ENCODE data around the gene GRIFIN. TPM values are rescaled to one million over a fixed set of nuclear protein-coding genes. Genes with fewer than 3 reads are reported as not detected.
A peak's percentile ranks its signal among the peaks of the same experiment; 100 is the strongest.

The GRIFIN gene, protein sequence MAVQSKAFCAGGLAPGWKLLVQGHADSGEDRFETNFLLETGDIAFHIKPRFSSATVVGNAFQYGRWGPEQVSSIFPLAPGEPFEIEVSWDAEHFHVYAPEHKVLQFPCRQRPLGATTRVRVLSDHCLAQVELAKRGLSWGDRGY
- not detected for total RNA-seq

GRCh38 chr7:2476298-2476697 lies at the start of gene GRIFIN:
Gene GRIFIN (minus strand): TSS chr7:2476398. CDS start chr7:2476383, 15 bp downstream.
- Histone ChIP-seq H3K36me3 (no peaks in the 10 kb centered on the region), H3K27ac (no peak within 1 kb of the TSS), H3K9ac (ENCODE audit: low read depth in 2 of 2, low read length in 2 of 2) (no peak within 1 kb of the TSS), H3K4me1 (peaks cover 13% of the 10 kb centered on the region), H3K9me3 (no peaks in the 10 kb centered on the region), H3K27me3 (no peaks in the 10 kb centered on the region), H3K4me3 (no peak within 1 kb of the TSS)
- intact Hi-C loops (cut with DNase I): no loop called here
- no peak for DNase-seq
- TF ChIP-seq CTCF (IDR thresholded peaks at IDR 0.05): no peak

DNA sequence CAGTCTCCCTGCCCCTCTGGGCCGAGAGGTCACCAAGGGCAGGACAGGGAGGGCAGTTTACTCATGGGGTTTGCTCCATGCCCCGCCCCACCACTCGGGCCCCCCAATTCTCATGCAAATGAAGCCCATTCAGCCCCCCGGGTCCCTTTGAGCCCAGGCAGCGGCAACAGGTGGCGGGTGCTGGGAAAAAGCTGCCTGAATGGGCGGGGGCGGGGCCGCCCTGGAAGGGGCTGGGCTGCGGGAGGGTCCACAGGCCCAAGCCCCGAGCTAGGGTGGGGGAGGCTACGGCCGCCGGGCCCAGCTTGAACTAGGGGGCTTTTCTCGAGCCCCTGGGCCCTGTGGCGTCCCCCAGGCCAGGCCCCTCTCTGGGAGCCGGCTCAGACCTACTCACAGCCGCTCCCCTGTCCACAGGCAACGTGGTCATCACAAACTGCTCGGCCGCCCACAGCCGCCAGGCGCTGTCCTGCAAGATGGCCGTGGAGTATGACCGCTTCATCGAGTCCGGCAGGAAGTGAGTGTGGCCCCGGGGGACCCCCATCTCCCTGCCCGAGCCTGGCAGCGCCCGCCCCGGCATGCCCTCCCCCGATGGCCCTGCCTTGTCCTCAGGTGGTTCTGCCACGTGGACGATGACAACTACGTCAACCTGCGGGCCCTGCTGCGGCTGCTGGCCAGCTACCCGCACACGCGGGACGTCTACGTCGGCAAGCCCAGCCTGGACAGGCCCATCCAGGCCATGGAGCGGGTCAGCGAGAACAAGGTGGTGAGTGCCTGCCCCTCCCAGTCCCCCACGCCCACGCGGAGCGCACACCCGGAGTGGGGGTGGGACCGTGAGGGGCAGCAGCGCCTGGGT lies 48.8 kb upstream of the GRIFIN start:
- Histone ChIP-seq H3K9me3 (no peaks in the 10 kb centered on the region), H3K9ac (ENCODE audit: low read depth in 2 of 2, low read length in 2 of 2) (peak overlapping the region; percentile 76 to 77), H3K4me1 (peaks cover 56% of the 10 kb centered on the region), H3K27me3 (no peaks in the 10 kb centered on the region), H3K36me3 (no peaks in the 10 kb centered on the region), H3K27ac (peak overlapping the region; percentile 59), H3K4me3 (no peak overlapping the region)
- intact Hi-C loops (cut with DNase I): no loop called here
- DNase-seq: no peak
- TF ChIP-seq CTCF (IDR thresholded peaks at IDR 0.05): no peak

- Histone ChIP-seq H3K9ac (ENCODE audit: low read depth in 2 of 2, low read length in 2 of 2) (peak overlapping the region; percentile 89 to 98), H3K27ac (peak overlapping the region; percentile 82), H3K27me3 (no peaks in the 10 kb centered on the region), H3K36me3 (no peaks in the 10 kb centered on the region), H3K4me3 (peak overlapping the region; percentile 53), H3K9me3 (no peaks in the 10 kb centered on the region), H3K4me1 (peaks cover 48% of the 10 kb centered on the region)
- intact Hi-C loops (cut with DNase I): no loop called here
- peak; percentile 97 for DNase-seq
- no peak for TF ChIP-seq CTCF (IDR thresholded peaks at IDR 0.05)
Observed at GRCh38 chr7:2523941-2524807, 48.0 kb upstream of the GRIFIN start.

DNA sequence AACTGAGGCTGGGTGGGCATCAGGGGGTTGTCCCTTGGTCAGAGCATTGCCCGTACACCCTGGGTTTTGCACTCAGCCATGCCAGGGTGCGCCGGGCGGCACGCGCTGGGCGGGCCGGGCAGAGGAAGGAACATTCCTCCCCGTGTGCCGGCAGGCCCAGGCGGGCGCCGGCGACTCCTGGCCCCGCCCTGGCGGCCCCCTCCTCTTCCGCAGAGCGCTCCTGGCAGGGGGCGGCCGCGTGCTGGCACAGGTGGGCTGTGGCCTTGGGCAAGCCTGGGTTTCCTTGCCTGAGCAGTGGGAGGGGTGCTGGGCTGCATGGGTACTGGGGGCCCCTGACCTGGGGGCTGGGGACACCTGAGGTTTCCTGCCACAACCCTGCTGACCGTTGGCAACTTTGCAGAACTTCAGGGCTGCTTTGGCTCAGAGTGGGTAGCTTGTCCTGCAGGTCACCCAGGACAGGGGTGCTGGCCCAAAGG lies 47.3 kb upstream of the GRIFIN start:
- no peak for TF ChIP-seq CTCF (IDR thresholded peaks at IDR 0.05)
- Histone ChIP-seq H3K27me3 (no peaks in the 10 kb centered on the region), H3K9me3 (no peaks in the 10 kb centered on the region), H3K9ac (ENCODE audit: low read depth in 2 of 2, low read length in 2 of 2) (peak overlapping the region; percentile 89 to 98), H3K36me3 (no peaks in the 10 kb centered on the region), H3K4me3 (peak overlapping the region; percentile 53), H3K27ac (peak overlapping the region; percentile 82), H3K4me1 (peaks cover 48% of the 10 kb centered on the region)
- intact Hi-C loops (cut with DNase I): no loop called here
- peak; percentile 70 for DNase-seq

GRCh38 chr7:2522780-2523433 lies 46.7 kb upstream of the GRIFIN start:
- Histone ChIP-seq H3K9me3 (no peaks in the 10 kb centered on the region), H3K4me1 (peaks cover 46% of the 10 kb centered on the region), H3K4me3 (peak overlapping the region; percentile 53), H3K27ac (peak overlapping the region; percentile 82), H3K36me3 (no peaks in the 10 kb centered on the region), H3K9ac (ENCODE audit: low read depth in 2 of 2, low read length in 2 of 2) (peak overlapping the region; percentile 89 to 98), H3K27me3 (no peaks in the 10 kb centered on the region)
- peak; percentile 83 for DNase-seq
- no peak for TF ChIP-seq CTCF (IDR thresholded peaks at IDR 0.05)
- intact Hi-C loops (cut with DNase I): no loop called here

All from colonic mucosa (tissue), 4 donors.